GM21367 (cell line): ENCODE measurements around the gene TMEM26.

Experiments used
- ATAC-seq: cut with Tn5 transposase; IDR thresholded peaks from one replicate; pipeline ENCODE4 v1.9.1; 2021; ENCODE audit not compliant: unreplicated experiment

The TMEM26 gene

GRCh38 chr10:61463035-61463909 is 10.1 kb upstream of the TMEM26 start:
- ATAC-seq: no peak

DNA sequence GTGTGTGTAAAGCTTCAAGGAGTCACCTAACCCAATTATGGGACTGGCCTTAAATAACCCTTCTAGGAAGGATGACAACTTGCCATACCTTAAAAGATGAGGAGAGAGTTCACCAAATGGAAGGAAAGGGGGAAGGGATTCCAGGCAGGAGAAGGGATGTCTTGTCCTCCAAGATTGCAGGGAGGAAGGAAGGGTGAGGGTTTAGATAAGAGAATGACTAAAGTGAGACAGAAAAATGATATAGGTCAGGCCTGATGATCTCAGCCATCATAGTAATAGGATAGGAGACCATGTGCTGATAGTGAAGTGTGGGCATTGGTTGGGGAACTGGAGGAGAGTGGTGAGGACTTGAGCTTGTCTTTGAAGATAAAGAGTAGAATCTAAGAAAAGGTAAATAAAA is 7.7 kb upstream of the TMEM26 start:
- ATAC-seq: no peak

DNA sequence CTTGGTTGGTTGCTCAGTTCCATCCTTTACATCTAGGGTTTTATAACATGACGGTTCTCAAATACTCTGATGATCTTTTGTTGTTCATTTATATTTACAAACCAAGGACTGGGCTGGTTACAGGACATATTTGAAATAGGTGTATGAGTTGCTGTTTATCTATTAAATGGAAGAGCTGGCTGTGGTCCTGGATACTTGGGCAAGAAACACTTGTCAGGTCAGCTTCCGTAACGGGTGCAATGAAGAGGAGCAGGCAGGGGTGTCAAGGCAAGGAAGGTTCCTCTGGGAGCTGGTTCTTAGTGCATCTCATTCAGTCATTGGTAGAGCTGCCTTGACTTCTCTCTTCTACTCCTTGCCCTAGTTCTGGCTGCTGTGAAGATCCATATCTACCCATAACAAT is 4.8 kb upstream of the TMEM26 start:
- no peak for ATAC-seq

GRCh38 chr10:61456095-61456789 is 3.1 kb upstream of the TMEM26 start:
- no peak for ATAC-seq

GRCh38 chr10:61455656-61456055 is 2.5 kb upstream of the TMEM26 start:
- no peak for ATAC-seq

GRCh38 chr10:61454541-61454940 is 1.4 kb upstream of the TMEM26 start:
- ATAC-seq: no peak

- no peak for ATAC-seq
These were observed 980 bp downstream of the TMEM26 start for GRCh38 chr10:61452151-61452651.

DNA sequence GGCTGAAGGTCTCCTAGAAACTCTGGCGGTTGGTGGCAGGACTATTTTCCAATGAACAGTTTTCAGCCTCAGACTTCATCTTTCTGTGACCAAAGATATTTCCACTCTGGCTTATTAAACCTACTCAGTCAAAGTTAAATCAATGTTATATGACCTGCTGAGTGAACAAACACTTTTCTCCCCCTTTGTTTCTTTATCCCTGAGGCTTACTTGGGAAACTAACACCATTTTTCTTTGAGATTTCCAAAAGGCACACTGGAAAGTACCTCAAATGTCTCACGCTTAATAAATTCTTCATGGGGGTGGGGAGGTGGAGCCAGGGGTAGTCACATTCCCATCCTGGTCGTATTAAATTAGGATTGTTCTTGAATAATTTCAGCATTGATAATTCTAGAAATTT is 1.8 kb downstream of the TMEM26 start:
- no peak for ATAC-seq

DNA sequence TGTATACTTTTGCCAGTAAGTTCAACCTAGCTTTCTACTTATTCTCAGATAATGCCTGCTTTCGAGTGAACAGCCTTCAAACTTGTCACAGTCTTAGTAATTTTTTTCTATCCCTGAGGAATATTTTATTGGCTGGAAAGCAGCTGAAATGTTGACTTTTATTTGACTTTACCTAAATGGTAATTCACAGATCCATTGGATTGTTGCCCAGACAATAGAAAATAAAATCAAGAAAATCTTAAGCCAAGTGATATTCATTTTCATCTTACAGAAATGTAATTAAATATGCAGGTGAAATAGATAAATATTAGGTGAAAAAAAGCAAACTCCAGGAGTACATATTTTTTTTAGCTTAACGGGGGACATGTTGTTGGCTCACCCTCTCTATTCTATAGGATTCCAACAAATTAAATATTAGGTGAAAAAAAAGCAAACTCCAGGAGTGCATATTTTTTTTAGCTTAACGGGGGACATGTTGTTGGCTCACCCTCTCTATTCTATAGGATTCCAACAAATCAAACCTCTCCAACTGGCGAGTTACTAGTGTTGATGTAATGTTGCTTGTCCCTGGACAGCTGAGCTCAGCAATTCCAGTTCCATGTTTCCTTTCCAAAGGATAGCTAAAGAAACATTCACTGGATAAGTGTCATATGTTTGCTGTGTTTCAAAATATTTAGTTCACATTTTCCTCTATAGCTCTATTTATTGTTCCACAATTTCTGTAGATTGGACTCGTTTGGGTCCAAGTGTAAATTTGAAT is 4.2 kb downstream of the TMEM26 start:
- ATAC-seq: no peak

- no peak for ATAC-seq
These were observed 5.1 kb downstream of the TMEM26 start for GRCh38 chr10:61448091-61448490.

DNA sequence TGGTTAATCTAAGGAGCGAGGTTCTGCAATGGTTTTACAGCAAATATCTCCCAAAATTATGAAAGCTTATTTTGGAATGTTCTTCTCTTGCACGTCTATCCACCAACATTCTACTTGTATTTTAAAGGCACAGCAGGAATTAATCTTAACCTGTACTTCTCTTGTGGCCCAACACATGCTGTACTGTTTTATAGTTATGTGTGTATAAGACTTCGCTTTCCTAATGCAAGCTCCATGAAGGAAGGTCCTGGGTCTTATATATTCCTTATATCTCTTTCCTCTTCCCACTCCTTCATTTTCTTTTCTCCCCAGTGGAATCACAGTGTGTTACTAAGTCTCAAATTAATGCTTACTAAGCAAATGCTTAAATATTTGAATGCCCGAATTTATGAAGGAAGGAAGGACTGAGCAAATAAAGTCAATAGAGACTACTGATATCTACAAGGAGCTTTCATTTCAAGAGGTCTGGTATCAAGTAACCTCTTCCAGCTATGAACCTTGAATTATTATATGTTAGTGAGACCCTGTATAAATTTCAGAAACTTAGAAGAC is 14.0 kb downstream of the TMEM26 start:
- no peak for ATAC-seq

DNA sequence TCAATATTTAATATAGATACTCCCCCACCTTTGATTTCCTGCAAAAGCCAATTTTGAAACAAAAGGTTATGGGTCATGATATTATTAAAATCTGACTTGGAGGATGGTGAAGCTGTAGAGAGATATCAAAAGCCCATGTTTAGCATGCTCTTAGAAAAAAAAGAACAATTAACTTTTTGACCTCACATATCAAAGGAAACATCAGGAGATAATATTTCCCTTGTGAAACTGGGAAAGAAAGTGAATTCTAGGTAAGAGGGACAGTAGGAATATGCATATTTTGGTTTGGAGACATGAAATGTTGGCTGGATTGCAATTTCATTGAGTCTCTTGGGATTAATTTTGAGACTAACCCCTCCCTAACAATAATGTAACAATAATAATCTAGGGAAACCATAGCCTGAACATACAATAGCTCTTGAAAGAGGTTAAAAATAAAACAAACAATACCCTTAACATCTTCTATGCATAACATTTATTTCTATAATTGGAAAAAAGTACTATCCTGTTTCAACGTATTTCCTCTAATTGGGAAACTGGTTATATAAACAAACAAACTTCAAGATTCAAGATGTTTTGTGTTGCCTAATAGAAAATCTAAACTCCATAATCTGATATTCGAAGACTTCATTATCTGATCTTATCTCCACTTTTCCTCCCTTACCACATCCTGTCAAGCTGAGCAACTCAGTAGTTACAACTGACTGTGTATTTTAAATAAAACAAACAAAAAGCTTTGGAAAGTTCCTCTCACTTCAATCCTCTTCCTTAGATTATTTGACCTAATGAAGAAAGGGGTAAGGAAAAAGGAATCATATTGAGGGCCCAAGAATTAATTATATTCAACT is 14.8 kb downstream of the TMEM26 start:
- ATAC-seq: no peak

- ATAC-seq: no peak
These were observed 30.0 kb downstream of the TMEM26 start for GRCh38 chr10:61423178-61423577.

GRCh38 chr10:61417661-61418060 is 35.5 kb downstream of the TMEM26 start:
- ATAC-seq: no peak

GRCh38 chr10:61415824-61416223 is 37.4 kb downstream of the TMEM26 start:
- no peak for ATAC-seq

- ATAC-seq: no peak
These were observed 41.5 kb downstream of the TMEM26 start for GRCh38 chr10:61411706-61412105.

GRCh38 chr10:61410353-61411070 is 42.7 kb downstream of the TMEM26 start:
- no peak for ATAC-seq

- ATAC-seq: no peak
These were observed 44.0 kb downstream of the TMEM26 start for GRCh38 chr10:61409157-61409556.

- ATAC-seq: no peak
These were observed 45.1 kb downstream of the TMEM26 start for GRCh38 chr10:61408105-61408504.

- ATAC-seq: no peak
These were observed 46.4 kb downstream of the TMEM26 start for GRCh38 chr10:61406736-61407135.
